HG02938 (cell line): ENCODE data around the gene CCDC92.

Experiments used
- ATAC-seq: cut with Tn5 transposase; IDR thresholded peaks from one replicate; pipeline ENCODE4 v1.9.1; 2021; ENCODE audit warnings: mild to moderate bottlenecking, moderate library complexity; ENCODE audit not compliant: unreplicated experiment

Gene CCDC92, protein sequence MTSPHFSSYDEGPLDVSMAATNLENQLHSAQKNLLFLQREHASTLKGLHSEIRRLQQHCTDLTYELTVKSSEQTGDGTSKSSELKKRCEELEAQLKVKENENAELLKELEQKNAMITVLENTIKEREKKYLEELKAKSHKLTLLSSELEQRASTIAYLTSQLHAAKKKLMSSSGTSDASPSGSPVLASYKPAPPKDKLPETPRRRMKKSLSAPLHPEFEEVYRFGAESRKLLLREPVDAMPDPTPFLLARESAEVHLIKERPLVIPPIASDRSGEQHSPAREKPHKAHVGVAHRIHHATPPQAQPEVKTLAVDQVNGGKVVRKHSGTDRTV

DNA sequence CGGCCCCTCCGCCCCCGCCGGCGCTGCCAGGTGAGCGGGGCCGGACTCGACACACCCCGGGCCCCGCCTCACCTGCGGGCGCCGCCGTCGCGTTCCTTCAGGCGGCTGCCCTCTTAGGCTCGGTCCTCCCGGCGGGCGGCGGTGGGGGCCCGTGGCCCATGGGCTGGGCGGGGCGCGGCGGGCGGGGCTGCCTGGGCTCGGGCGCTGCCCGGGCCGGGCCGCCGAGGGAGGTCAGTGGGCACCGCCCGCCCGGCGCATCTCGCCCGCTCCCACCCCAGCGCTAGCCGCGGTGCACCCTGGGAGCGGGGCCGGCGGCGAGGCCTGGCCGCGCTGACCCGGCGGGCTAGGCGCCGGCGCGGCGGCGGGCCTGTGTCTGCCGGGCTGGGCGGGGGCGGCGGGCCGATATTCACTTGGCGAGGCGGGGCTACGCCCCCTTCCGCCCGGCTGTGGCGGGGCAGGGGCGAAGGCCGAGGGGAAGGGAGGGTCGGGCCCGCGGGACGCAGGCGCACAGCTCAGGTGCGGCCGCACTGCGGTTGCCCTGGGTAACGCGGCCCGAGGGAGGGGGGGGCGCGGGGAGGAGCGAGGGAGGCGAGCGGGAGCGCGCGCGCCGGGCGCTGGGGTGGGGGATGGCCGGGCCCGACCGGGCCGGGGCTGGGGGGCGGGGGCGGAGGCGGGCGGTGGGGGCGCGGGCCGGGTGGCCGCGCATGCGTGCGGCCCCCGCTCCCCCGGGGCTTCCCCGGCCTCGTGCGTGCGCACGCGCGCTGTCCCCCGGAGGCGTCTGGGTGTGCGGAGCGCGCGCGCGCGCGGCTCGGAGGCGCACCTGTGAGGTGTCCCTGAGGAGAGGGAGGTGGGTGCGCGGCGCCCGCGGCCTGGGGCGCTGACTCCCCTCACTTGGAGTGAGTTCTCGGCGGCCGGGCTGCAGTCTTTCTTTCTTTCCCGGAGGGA is at the start of gene CCDC92, which contains the start of gene ZNF664:
Gene CCDC92, minus strand, starts transcription at position 375 of the 945 bp plus-strand sequence. CDS start 28,526 bp downstream, outside the sequence.
Gene ZNF664, plus strand, starts transcription at position 759 of the 945 bp plus-strand sequence. CDS start 38,930 bp downstream, outside the sequence.
- peak; percentile 66 for ATAC-seq

DNA sequence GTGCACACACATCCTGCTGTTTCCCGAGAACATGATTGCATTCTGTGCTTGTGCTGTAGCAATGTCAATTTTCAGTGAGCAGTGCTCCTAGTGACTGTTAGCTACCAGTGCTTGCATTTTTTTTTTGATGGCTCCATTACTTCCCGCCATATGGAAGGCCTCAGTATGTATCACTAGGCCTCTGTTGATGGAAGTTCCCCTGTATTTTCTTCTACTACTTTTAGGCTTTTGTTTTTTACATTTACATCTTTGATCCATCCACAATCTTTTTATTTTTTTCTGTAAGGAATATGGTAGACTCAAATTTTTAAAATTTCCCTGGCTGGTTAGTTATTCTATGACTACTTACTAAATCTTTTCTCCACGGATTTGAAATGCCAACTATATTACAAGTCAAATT is 49.5 kb upstream of the CCDC92 start:
- ATAC-seq, result no peak

DNA sequence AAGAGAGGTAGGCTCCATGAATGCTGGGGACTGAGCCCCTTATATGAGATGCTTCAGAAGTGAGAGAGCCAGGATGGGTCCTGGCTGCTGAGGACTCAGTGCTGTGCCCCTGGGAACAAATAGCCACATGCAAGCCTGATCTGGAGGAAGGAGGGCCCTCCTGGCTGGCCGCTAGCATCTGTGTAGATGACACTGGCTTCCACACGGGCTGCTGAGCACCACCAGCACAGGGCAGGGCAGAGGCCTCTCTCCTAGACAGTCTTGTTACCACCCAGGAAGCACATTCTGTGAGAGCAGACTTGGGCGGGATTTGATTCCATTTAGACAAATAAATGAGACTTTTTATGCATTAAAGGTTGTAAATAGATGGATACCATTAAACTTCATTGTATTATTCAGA is 48.4 kb upstream of the CCDC92 start:
- no peak for ATAC-seq

DNA sequence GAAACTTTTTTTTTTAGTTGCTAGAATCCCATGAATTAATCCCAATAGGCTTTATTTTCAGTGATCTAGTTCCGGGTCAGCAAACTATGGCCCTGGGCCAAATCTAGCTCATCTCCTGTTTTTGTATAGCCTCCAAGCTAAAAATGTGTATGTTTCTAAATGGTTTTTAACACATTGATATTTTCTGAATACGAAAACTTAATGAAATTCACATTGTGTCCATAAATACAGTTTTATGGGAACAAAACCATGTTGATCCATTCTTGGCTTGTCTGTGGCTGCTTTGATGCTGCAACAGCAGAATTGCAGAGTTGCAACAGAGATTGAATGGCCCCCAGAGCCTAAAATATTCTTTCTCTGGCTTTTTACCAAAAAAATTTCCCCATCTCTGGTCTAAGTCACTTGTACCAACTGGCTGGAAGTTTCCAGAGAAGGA is 47.9 kb upstream of the CCDC92 start:
- ATAC-seq, result no peak

DNA sequence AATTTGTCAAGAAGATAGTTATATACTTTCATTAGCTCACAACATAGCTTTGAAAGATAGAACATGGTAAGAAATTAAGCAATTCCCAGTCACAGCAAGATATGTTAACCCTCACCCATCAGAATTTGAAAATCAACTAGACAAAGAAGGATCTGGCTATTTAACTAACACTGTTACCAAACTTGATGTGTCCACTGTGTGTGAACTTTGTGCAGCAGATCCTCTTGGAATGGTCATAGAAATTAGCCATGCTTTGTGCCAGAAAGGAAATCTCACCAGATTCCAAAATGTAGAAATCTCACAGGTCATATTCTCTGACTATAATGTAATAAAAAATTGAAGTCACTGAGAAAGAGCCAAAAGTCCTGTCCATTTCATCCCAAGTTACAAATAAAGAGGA is 46.5 kb upstream of the CCDC92 start:
- no peak for ATAC-seq

DNA sequence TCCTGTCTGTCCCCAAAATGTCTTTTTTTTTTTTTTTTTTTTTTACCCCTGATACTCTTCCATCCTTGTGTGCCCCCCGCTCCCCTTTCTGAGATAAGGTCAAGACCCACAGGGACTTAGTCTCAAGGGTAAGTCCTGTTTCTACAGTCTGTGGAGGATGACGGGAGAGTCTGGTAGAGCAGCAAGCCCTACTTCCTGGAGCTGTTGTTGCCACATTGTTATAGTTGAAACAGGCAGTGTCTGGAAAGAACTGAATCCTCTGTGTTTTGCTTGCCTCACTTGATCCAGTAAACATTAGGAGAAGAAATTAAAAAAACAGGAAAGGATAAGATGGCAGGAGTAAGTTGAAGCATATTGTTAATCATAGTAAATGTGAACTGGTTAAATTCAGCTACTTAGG is 45.9 kb upstream of the CCDC92 start:
- no peak for ATAC-seq

DNA sequence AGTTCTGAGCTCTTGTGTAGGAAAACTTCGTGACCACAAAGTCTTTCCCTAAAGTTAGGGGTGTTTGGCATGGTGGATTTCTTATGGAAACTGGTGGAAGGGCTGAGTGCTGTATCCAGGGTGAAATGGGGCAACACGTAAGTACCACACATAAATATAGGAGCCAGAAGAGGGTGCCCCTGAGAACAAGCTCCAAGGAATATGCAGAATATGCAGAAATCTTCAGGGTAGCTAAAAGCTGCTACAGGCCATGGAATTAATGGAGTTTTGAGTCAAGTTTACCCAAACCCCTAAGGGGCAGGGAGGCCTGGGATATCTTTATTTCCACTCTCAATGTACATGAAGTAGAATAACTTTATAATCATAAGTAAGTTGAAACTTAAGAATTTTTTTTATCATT is 44.4 kb upstream of the CCDC92 start:
- no peak for ATAC-seq

DNA sequence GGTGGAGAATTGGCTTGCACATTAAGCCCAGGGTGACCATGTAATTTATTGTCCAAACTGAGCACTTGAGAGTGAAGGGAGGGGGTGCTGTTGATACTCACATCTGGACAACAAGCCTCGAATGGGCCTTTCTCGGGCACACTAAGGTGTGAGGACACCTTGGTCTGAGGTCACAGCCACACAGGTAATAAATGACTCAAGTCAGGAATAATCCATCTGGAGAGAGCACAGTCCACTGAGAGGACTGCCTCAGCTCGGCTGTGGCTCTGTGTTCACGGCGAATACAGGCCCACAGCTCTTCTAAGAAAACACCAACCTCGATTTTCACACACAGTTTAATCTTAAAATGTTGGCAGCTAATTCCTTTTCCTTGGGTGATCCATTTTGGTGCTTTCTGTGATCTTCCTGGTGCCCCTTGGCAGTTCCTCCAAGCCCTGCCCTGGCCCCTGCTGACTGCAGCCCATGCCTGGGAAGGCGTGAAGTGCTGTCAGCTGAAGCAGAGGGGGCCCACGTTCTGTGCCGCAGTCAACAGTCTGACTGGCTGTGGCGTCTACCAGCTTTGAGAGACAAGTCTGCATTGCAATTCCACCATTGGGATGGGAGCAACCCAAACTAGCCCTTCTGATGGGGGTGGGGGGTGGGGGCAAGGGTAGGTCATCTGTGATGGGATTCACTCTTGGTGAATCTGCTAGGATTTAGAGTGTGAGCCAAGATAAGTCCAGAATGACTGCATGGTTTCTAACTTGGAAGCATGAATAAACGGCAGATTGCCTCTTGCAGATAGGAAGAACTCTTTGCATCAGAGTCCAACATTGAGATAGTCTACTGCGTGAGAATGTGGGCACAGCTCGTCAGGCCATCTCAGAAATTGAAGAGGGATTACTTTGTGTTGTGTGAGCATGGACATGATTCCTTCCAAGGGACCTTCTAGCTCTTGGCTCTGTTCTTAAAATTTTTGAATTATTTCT is 43.1 kb upstream of the CCDC92 start:
- no peak for ATAC-seq

DNA sequence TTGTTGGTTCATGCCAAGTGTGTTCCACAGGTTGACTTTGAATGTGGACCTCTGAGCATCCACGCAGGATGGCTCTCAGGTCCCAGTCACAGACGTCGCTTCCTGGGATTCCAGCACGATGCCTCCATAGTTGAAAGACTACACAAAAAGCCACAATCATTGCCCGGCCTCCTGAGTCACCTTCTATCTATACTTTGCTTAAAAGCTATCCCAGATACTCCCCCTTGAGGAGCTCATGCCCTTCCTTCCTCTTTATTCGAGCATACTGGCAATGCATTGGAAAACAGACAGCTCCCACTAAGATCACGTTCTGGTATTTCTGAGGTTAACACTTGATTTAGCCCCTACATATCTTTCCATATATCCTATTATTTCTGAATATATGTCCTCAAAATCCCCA is 40.4 kb upstream of the CCDC92 start:
- ATAC-seq, result no peak

DNA sequence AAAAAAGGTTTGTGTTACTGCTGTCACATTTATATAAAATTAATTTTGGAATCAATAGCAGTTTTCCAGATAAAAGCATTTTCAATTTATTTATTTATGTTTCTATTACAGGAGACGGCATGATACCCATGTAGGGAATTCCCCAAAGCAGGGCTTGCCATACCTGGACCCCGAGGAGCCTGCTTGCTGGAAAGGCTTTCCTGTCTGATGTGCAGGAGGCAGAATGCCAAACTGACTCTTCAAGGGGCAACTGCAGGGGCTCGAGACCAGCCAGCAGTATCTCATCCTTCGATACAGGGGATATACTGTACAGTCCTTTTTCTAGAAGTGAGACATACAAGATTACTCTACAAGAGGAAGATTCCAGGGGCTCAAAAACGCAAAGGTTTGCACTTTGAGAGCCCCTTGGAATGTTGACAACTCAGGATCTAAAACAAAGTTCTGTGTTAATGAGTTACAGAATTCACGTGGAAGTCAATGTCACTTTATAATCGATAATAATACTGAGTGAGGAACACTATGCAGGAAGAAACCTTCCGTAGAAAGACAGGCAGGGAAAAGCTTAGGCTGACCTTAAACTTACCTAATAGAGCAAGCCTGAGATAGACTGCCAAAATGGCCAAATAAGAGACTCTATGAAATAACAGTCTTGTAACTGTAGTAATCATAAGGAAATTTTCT is 38.9 kb upstream of the CCDC92 start:
- ATAC-seq, result no peak

DNA sequence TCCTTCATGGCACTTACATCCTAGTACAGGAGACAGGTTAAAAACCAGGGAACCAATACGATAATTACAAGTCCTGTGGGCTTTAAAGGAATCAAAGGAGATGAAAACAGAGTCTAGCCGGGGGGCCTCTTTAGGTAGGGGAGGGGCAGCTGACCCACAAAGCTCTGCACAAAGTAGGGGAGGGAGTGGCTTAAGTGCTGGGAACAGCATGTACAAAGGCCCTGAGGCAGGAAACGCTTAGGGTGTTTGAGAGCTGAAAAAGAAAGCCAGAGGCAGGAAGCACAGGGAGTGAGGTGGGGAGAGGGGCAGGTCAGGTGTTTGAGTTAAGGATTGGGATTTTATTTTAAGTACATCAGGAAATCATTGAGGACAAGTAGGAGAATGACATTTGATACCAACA is 38.1 kb upstream of the CCDC92 start:
- no peak for ATAC-seq

DNA sequence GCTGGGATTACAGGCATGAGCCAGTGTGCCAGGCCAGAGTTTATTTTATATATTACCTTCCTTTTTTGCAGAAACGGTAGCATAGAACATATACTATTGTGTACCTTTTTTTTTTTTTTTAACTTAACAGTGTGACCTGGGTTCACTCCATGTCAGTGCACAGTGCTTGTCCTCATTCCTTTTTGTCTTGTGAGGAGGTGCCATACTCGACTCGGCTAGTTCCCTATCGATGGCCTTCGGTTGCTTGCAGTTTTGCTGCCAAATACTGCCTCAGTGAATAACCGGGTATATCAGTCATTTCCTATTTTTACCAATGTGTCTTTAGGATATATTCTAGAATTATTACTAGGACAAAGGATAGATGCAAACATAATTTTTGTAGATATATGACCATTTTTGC is 37.1 kb upstream of the CCDC92 start:
- ATAC-seq, result no peak

DNA sequence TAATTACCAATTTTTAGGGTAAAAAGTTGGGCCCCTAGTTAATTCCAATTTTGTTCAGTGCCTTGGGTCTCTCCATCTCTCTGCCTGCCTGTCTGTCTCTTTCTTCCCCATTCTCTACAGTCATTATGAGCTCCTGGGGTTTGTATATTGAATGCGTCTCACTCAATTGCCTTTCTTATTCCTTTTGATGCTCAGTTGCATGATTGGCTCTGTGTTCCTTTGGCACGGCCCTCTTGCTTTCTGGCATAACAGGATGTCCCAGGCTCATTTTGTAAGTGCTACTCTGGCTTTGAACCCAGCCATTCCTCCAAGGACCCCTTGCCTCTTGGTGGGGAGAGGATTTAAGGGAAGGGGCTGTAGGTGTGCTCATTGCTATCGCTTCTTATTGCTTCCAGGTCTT is 36.0 kb upstream of the CCDC92 start:
- no peak for ATAC-seq

DNA sequence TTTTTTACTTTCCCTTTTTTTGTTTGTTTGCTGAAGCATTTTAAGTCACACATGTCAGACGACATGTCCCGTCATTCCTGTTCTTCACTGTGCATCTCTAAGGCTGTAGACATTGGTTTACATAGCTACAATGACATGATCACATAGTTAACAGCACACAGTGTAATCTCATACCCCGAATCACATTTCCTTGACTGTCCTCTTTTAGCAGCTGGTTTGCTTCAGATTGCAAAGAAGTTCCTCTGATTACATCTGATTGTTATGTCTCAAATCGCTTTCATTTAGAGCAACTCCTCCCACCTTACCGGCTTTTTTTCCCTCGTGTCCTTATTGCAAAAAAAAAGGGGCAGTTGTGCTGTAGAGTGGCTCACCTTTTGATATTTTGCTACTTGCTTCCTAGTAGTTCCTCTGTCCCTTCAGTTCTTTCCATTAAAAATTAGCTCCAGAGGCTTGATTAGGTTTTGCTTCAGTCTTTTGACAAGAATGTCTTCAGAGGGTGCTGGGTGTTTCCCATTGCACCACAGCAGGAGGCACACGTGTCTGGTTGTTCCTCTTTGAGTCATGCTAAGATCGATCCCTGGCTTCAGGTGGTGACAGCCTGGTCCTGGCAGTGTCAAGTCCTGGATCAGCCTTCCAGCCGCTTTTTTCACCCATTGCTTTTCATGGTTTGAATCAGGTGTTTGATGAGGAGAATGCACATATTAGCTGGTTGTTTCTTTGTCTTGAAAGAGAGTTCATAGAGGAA is 35.4 kb upstream of the CCDC92 start:
- no peak for ATAC-seq

DNA sequence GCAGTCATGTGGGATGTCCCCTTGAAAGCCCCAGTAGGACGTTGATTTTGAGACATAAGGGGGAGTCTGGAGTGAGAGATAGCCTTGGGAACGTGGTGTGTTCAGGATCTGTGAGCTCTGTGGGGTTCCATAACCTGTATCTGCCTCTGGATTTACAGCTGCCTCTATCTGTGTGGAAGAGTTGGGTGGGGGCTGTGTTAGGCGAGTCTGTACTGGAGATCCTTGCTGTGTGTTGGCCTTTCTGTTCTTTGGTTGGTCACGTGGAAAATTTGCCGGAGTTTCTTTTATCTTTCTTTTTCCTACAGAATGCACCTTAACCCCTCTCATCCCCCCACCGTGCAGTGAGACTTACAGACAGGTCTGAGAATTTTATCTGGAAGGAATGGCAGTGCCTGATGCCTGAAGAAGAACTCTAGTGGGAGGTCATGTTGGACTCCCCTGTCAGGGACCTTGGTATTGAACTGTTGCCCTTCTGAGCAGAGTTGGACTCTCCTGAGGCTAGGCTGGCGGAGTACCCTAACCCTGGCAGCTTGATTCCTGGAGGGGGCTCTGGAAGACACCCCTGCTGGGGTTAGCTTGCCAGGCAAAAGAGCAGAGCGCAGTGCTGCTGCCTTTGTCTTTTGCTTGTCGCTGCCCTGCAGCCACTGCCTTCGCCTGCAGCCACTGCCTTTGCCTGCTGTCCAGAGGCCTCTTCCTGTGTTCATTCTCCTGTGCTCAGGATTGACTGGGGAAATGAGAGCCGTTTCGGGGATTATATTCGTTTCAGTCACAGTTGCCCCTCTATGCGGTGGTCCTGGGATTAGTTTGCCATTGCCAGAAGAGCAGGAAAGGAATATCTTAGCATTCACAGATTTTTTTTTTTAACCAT is 34.4 kb upstream of the CCDC92 start:
- no peak for ATAC-seq

DNA sequence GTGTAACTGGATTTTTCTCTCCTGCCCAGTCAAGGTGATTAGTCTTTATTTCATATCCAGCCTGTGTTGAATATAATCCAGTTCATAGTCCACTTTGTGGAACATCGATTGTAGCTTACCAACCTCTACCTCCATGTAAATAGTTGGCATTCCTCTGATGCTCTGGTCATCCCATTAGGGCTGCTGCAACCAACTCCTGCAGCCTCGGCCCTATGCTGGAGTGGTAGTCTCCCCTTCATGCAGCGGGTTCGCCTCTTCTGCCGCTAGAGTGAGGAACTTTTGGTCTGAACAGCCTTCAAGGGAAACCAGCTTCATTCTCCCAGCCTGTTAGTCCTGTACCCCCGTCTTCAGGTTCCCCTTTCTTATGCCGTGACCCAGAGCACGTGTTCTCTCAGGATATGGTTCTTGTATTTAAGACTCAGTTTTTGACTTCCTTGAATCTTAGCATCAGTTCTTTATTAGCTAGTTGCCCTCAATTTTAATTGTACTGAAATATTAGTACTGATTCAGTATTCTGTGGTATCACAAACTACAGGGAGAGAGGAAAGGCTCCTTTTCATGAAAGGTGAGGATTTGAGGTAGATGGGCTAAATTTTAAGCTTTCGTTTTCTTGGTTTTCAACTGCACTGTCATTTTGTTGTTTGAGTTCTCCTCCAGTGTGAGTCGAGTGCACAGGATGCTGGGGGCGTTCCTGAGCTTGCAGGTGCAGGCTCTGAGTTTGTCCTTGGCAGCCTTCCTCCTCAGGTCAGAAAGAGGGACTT is 33.6 kb upstream of the CCDC92 start:
- peak; percentile 65 for ATAC-seq

DNA sequence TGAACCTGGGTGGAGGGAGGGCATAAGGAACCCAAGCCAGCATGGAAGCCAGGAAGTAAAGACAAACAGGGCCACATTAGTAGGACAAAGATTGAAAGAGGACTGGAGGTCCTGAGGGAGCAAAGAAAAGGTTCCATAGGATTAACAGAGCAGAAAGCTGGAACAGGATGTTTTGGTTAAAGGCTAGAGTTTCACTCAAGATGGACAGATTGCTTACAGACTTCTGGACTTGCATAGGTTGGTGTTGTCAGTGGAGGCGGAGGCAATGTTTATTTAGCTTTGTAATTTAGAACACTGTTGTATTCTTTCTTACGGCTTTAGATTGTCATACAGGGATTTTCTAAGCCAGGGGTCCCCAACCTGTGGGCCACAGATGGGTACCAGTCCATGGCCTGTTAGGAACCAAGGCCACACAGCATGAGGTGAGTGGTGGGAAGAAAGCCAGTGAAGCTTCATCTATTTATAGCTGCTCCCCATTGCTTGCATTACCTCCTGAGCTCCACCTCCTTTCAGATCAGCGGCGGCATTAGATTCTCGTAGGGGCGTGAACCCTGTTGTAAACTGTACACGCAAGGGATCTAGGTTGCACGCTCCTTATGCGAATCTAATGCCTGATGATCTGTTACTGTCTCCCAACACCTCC is 31.7 kb upstream of the CCDC92 start:
- no peak for ATAC-seq
